ENCODE measurements around the gene SNX8. TPM values are rescaled to one million over a fixed set of nuclear protein-coding genes. Genes with fewer than 3 reads are reported as not detected.

Gene SNX8
- total RNA-seq, 1 experiment from 2014 or later = 86.6 TPM

DNA sequence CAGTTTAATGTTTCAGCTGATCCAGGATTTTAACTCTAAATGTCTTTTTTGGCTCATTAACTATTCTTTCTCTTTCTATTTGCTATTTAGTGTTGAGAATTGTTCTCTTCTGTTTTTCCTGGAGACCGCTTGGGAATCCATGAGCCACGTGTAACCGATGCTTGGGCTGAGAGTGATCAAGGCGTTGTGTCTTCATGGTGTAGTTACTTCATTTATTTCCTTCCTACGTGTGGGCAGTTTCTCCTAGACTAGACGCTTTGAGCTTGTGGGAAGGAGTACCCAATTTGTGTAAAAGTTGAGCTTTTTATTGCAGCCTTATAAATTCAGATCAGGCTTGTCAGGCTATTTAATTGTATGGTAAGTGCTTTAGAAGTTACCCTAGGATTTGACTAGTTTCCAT, 43.3 kb upstream of the SNX8 start:
- H3K4me1 Mint-ChIP-seq (ENCODE audit: low read depth, unreplicated experiment) = peaks cover 8% of the 10 kb centered on the region
- peaks cover 86% of the 10 kb centered on the region for H3K36me3 Mint-ChIP-seq (ENCODE audit: insufficient read depth, unreplicated experiment)

DNA sequence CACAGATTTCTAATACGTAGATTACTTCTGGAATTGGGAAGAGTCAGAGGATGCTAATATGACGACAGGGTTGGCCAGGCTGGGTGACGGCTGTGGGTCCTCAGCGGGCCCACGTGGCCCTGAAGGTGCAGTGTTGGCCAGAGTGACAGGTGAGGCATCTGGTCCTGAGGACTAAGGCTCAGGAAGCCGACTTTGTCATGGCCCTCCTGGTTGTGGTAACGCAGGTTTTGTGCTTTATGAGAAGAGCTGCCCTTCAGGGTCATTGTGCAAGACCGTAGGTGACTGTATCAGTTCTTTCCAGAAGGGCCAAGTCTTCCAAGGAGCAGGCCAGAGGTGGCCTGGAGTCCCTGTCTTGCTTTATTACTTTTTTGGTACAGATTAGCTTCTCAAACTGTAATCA, 42.9 kb upstream of the SNX8 start:
- Histone ChIP-seq H3K4me3 (ENCODE audit: low read depth, low read length) (no peak overlapping the region), H3K9me3 (no peaks in the 10 kb centered on the region), H3K4me1 (no peaks in the 10 kb centered on the region), H3K36me3 (ENCODE audit: control insufficient read depth, insufficient read depth, low read length) (no peaks in the 10 kb centered on the region), H3K27me3 (replicated peaks; ENCODE audit: control insufficient read depth, insufficient read depth, low read length) (no peaks in the 10 kb centered on the region)
- intact Hi-C loops (cut with micrococcal nuclease; ENCODE audit: unreplicated experiment) = no loop called here
- POLR2A ChIA-PET = interaction anchor here (0.6 kb wide), 1 partner anchor 838 kb away, joined by 4 read pairs; no protein-coding TSS in a partner anchor
- TF ChIP-seq, protein P1, sequence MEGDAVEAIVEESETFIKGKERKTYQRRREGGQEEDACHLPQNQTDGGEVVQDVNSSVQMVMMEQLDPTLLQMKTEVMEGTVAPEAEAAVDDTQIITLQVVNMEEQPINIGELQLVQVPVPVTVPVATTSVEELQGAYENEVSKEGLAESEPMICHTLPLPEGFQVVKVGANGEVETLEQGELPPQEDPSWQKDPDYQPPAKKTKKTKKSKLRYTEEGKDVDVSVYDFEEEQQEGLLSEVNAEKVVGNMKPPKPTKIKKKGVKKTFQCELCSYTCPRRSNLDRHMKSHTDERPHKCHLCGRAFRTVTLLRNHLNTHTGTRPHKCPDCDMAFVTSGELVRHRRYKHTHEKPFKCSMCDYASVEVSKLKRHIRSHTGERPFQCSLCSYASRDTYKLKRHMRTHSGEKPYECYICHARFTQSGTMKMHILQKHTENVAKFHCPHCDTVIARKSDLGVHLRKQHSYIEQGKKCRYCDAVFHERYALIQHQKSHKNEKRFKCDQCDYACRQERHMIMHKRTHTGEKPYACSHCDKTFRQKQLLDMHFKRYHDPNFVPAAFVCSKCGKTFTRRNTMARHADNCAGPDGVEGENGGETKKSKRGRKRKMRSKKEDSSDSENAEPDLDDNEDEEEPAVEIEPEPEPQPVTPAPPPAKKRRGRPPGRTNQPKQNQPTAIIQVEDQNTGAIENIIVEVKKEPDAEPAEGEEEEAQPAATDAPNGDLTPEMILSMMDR (IDR thresholded peaks at IDR 0.05; ENCODE audit: insufficient read depth in 1 of 2, low read depth in 1 of 2, low read length in 1 of 2, severe bottlenecking in 1 of 2, unreplicated experiment in 1 of 2) = no peak
- Mint-ChIP-seq H3K9me3 (ENCODE audit: unreplicated experiment) (no peaks in the 10 kb centered on the region), H3K4me3 (ENCODE audit: unreplicated experiment) (peak overlapping the region; percentile 36), H3K36me3 (ENCODE audit: insufficient read depth, unreplicated experiment) (peaks cover 82% of the 10 kb centered on the region), H3K27ac (ENCODE audit: unreplicated experiment) (peak overlapping the region; percentile 19), H3K4me1 (ENCODE audit: low read depth, unreplicated experiment) (peaks cover 8% of the 10 kb centered on the region), H3K27me3 (ENCODE audit: insufficient read depth, unreplicated experiment) (no peaks in the 10 kb centered on the region)
- no TSS peak for BruUV-seq (replicated peaks)
- no peak for DNase-seq
- CTCF ChIA-PET = no interaction called here

More for the DNA sequence above, 43.3 kb upstream of the SNX8 start:
- intact Hi-C loops (cut with micrococcal nuclease; ENCODE audit: unreplicated experiment) = no loop called here
- no peaks in the 10 kb centered on the region for H3K9me3 Mint-ChIP-seq (ENCODE audit: unreplicated experiment)
- no peaks in the 10 kb centered on the region for H3K4me1 ChIP-seq
- no peak for DNase-seq
- H3K4me3 Mint-ChIP-seq (ENCODE audit: unreplicated experiment) = peak overlapping the region; percentile 36
- TF ChIP-seq, protein P1 (IDR thresholded peaks at IDR 0.05; ENCODE audit: insufficient read depth in 1 of 2, low read depth in 1 of 2, low read length in 1 of 2, severe bottlenecking in 1 of 2, unreplicated experiment in 1 of 2) = no peak
- ChIA-PET CTCF (no interaction called here), POLR2A (interaction anchor here (0.6 kb wide), 1 partner anchor 838 kb away, joined by 4 read pairs; no protein-coding TSS in a partner anchor)
- no TSS peak for BruUV-seq (replicated peaks)
- H3K4me3 ChIP-seq (ENCODE audit: low read depth, low read length) = no peak overlapping the region
- no peaks in the 10 kb centered on the region for H3K27me3 Mint-ChIP-seq (ENCODE audit: insufficient read depth, unreplicated experiment)
- no peaks in the 10 kb centered on the region for H3K9me3 ChIP-seq
- H3K27me3 ChIP-seq (replicated peaks; ENCODE audit: control insufficient read depth, insufficient read depth, low read length) = no peaks in the 10 kb centered on the region
- H3K36me3 ChIP-seq (ENCODE audit: control insufficient read depth, insufficient read depth, low read length) = peaks cover 1% of the 10 kb centered on the region; the same call in 1 of the 2 replicates
- H3K27ac Mint-ChIP-seq (ENCODE audit: unreplicated experiment) = peak overlapping the region; percentile 19

DNA sequence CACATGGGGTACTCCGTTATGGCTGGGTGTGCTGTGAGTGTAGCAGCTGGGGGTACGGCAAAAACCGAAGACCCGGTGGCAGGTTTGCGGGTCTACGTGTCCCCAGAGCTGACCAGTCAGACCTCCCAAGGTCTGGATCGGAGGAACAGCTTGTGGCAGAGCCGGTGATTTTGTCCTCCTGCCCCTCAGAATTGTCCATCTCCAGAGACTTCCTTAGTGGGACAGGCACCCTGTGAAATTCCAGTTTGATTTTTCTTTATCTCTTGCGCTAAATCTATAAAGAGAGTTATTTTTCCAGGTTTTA, 41.4 kb upstream of the SNX8 start:
- ChIA-PET CTCF (interaction anchor here (0.6 to 0.9 kb wide), 2 partner anchors 79 to 113 kb away, joined by 3 to 4 read pairs; no protein-coding TSS in a partner anchor), POLR2A (interaction anchor here (1.0 to 1.1 kb wide), 2 partner anchors 113 to 123 kb away, joined by 3 read pairs; partner anchors contain the start of gene MAD1L1)
- H3K4me1 Mint-ChIP-seq (ENCODE audit: low read depth, unreplicated experiment) = peaks cover 8% of the 10 kb centered on the region
- Histone ChIP-seq H3K4me1 (no peaks in the 10 kb centered on the region), H3K36me3 (ENCODE audit: control insufficient read depth, insufficient read depth, low read length) (no peaks in the 10 kb centered on the region), H3K4me3 (ENCODE audit: low read depth, low read length) (peak overlapping the region; percentile 99), H3K9me3 (no peaks in the 10 kb centered on the region), H3K27me3 (replicated peaks; ENCODE audit: control insufficient read depth, insufficient read depth, low read length) (no peaks in the 10 kb centered on the region)
- peak overlapping the region; percentile 100 for H3K27ac Mint-ChIP-seq (ENCODE audit: unreplicated experiment)
- no peaks in the 10 kb centered on the region for H3K9me3 Mint-ChIP-seq (ENCODE audit: unreplicated experiment)
- no peak for DNase-seq
- peaks cover 68% of the 10 kb centered on the region for H3K36me3 Mint-ChIP-seq (ENCODE audit: insufficient read depth, unreplicated experiment)
- no peaks in the 10 kb centered on the region for H3K27me3 Mint-ChIP-seq (ENCODE audit: insufficient read depth, unreplicated experiment)
- TSS peak; percentile 34 for BruUV-seq (replicated peaks)
- intact Hi-C loops (cut with micrococcal nuclease; ENCODE audit: unreplicated experiment) = no loop called here
- peak overlapping the region; percentile 94 for H3K4me3 Mint-ChIP-seq (ENCODE audit: unreplicated experiment)
- TF ChIP-seq, protein P1 (IDR thresholded peaks at IDR 0.05; ENCODE audit: insufficient read depth in 1 of 2, low read depth in 1 of 2, low read length in 1 of 2, severe bottlenecking in 1 of 2, unreplicated experiment in 1 of 2) = no peak
